ENCODE results near the gene SLC6A6. TPM values are rescaled to one million over a fixed set of nuclear protein-coding genes. Genes with fewer than 3 reads are reported as not detected.

Gene SLC6A6
- polyA plus RNA-seq, 1 donor from 2014 or later, result 7.6 TPM

GRCh38 chr3:14413381-14414071 lies 11.1 kb downstream of the SLC6A6 start:
- Mint-ChIP-seq H3K27me3 (no peaks in the 10 kb centered on the region), H3K27ac (peak overlapping the region; percentile 59 to 79 (median 71)), H3K9me3 (no peaks in the 10 kb centered on the region), H3K4me3 (peak overlapping the region in 2 of 4 donors; percentile 45 to 68), H3K4me1 (peaks cover 17 to 25% (median 22%) of the 10 kb centered on the region in 3 donors), H3K36me3 (no peaks in the 10 kb centered on the region)

GRCh38 chr3:14414846-14415464 lies 12.5 kb downstream of the SLC6A6 start:
- H3K27ac Mint-ChIP-seq, result peak overlapping the region in 2 of 3 donors; percentile 9 to 55
- peak overlapping the region in 1 of 4 donors; percentile 0 for H3K4me3 Mint-ChIP-seq
- H3K4me1 Mint-ChIP-seq, result peaks cover 17 to 25% (median 25%) of the 10 kb centered on the region in 3 donors

GRCh38 chr3:14415501-14415900 lies 13.1 kb downstream of the SLC6A6 start:
- H3K36me3 Mint-ChIP-seq, result peaks cover 2% of the 10 kb centered on the region

More at GRCh38 chr3:14414846-14415464, 12.5 kb downstream of the SLC6A6 start:
- H3K36me3 Mint-ChIP-seq, result peaks cover 2% of the 10 kb centered on the region
- no peaks in the 10 kb centered on the region for H3K9me3 Mint-ChIP-seq
- no peaks in the 10 kb centered on the region for H3K27me3 Mint-ChIP-seq

GRCh38 chr3:14416453-14416852 lies 14.0 kb downstream of the SLC6A6 start:
- Mint-ChIP-seq H3K9me3 (no peaks in the 10 kb centered on the region), H3K27ac (no peak overlapping the region), H3K27me3 (no peaks in the 10 kb centered on the region)

More at GRCh38 chr3:14415501-14415900, 13.1 kb downstream of the SLC6A6 start:
- Mint-ChIP-seq H3K4me3 (no peak overlapping the region), H3K27ac (no peak overlapping the region), H3K27me3 (no peaks in the 10 kb centered on the region), H3K9me3 (no peaks in the 10 kb centered on the region), H3K4me1 (peaks cover 13 to 25% (median 25%) of the 10 kb centered on the region in 3 donors)

GRCh38 chr3:14418296-14419250 lies 16.2 kb downstream of the SLC6A6 start:
- Mint-ChIP-seq H3K4me1 (peaks cover 3 to 29% (median 18%) of the 10 kb centered on the region in 3 donors), H3K9me3 (no peaks in the 10 kb centered on the region), H3K36me3 (peaks cover 2% of the 10 kb centered on the region), H3K27ac (peak overlapping the region; percentile 42 to 53 (median 53)), H3K27me3 (no peaks in the 10 kb centered on the region), H3K4me3 (no peak overlapping the region)

More at GRCh38 chr3:14416453-14416852, 14.0 kb downstream of the SLC6A6 start:
- Mint-ChIP-seq H3K4me3 (no peak overlapping the region), H3K36me3 (peaks cover 2% of the 10 kb centered on the region), H3K4me1 (peaks cover 6 to 23% (median 16%) of the 10 kb centered on the region in 3 donors)

GRCh38 chr3:14422016-14422963 lies 19.9 kb downstream of the SLC6A6 start:
- peaks cover 37 to 58% (median 41%) of the 10 kb centered on the region in 3 donors for H3K4me1 Mint-ChIP-seq
- peak overlapping the region in 1 of 4 donors; percentile 33 for H3K4me3 Mint-ChIP-seq
- no peaks in the 10 kb centered on the region for H3K27me3 Mint-ChIP-seq
- H3K27ac Mint-ChIP-seq, result peak overlapping the region; percentile 35 to 98 (median 95)
- H3K9me3 Mint-ChIP-seq, result no peaks in the 10 kb centered on the region
- H3K36me3 Mint-ChIP-seq, result peaks cover 2% of the 10 kb centered on the region

- H3K36me3 Mint-ChIP-seq, result peaks cover 2% of the 10 kb centered on the region
- H3K4me3 Mint-ChIP-seq, result peak overlapping the region in 2 of 4 donors; percentile 64 to 67
- H3K27me3 Mint-ChIP-seq, result no peaks in the 10 kb centered on the region
- H3K4me1 Mint-ChIP-seq, result peaks cover 44 to 65% (median 51%) of the 10 kb centered on the region in 3 donors
- H3K9me3 Mint-ChIP-seq, result no peaks in the 10 kb centered on the region
- H3K27ac Mint-ChIP-seq, result peak overlapping the region; percentile 87 to 98 (median 95)
Measured at GRCh38 chr3:14423197-14423743, 20.9 kb downstream of the SLC6A6 start.

- Mint-ChIP-seq H3K27ac (peak overlapping the region; percentile 87 to 98 (median 95)), H3K4me1 (peaks cover 50 to 69% (median 56%) of the 10 kb centered on the region in 3 donors), H3K27me3 (no peaks in the 10 kb centered on the region), H3K4me3 (peak overlapping the region; percentile 38 to 87 (median 74)), H3K36me3 (peaks cover 2% of the 10 kb centered on the region), H3K9me3 (no peaks in the 10 kb centered on the region)
Measured at GRCh38 chr3:14423963-14424362, 21.6 kb downstream of the SLC6A6 start.

- Mint-ChIP-seq H3K4me3 (peak overlapping the region; percentile 34 to 91 (median 76)), H3K9me3 (no peaks in the 10 kb centered on the region), H3K27me3 (no peaks in the 10 kb centered on the region), H3K27ac (peak overlapping the region; percentile 87 to 98 (median 98)), H3K4me1 (peaks cover 60 to 77% (median 66%) of the 10 kb centered on the region in 3 donors), H3K36me3 (no peaks in the 10 kb centered on the region)
Measured at GRCh38 chr3:14424711-14425580, 22.5 kb downstream of the SLC6A6 start.

- Mint-ChIP-seq H3K4me1 (peaks cover 64 to 82% (median 67%) of the 10 kb centered on the region in 3 donors), H3K36me3 (no peaks in the 10 kb centered on the region), H3K27ac (peak overlapping the region; percentile 87 to 98 (median 98)), H3K9me3 (no peaks in the 10 kb centered on the region), H3K4me3 (peak overlapping the region; percentile 65 to 93 (median 90)), H3K27me3 (no peaks in the 10 kb centered on the region)
Measured at GRCh38 chr3:14425581-14426304, 23.3 kb downstream of the SLC6A6 start.

GRCh38 chr3:14426305-14426620 lies 23.9 kb downstream of the SLC6A6 start:
- H3K27me3 Mint-ChIP-seq, result no peaks in the 10 kb centered on the region
- peak overlapping the region; percentile 87 to 98 (median 98) for H3K27ac Mint-ChIP-seq
- H3K4me3 Mint-ChIP-seq, result peak overlapping the region; percentile 65 to 93 (median 90)
- H3K9me3 Mint-ChIP-seq, result no peaks in the 10 kb centered on the region
- H3K4me1 Mint-ChIP-seq, result peaks cover 67 to 86% (median 69%) of the 10 kb centered on the region in 3 donors
- no peaks in the 10 kb centered on the region for H3K36me3 Mint-ChIP-seq

Measured in IgD-negative memory B cell (primary cell).